ENCODE measurements around the gene BATF3. TPM values are rescaled to one million over a fixed set of nuclear protein-coding genes. Genes with fewer than 3 reads are reported as not detected.
"Not testable (repeated sequence)": the region's sequence is repeated elsewhere in the genome, so short reads cannot be mapped to it uniquely, and the experiment has no call there.

Gene BATF3
- total RNA-seq: 0.44 and 2.0 TPM in 2 replicates

GRCh38 chr1:212699625-212700222, at the start of gene BATF3:
BATF3 (minus strand) TSS chr1:212699840; CDS start chr1:212699762, 78 bp downstream.
- DNase-seq (ENCODE audit: low read depth in 2 of 2): peak; percentile 12 to 23

GRCh38 chr1:212746546-212746945, 46.9 kb upstream of the BATF3 start:
- DNase-seq (ENCODE audit: low read depth in 2 of 2): no peak

- no peak for DNase-seq (ENCODE audit: low read depth in 2 of 2)
These were observed 45.7 kb upstream of the BATF3 start for GRCh38 chr1:212745303-212745702.

GRCh38 chr1:212743901-212744475, 44.3 kb upstream of the BATF3 start:
- DNase-seq (ENCODE audit: low read depth in 2 of 2): no peak

GRCh38 chr1:212738330-212738729, 38.7 kb upstream of the BATF3 start:
- peak in 1 of 2 donors; percentile 31 for DNase-seq (ENCODE audit: low read depth in 2 of 2)

- no peak for DNase-seq (ENCODE audit: low read depth in 2 of 2)
These were observed 37.9 kb upstream of the BATF3 start for GRCh38 chr1:212737559-212737958.

GRCh38 chr1:212733109-212733508, 33.5 kb upstream of the BATF3 start:
- no peak for DNase-seq (ENCODE audit: low read depth in 2 of 2)

- DNase-seq (ENCODE audit: low read depth in 2 of 2): no peak
These were observed 32.0 kb upstream of the BATF3 start for GRCh38 chr1:212731630-212732029.

- DNase-seq (ENCODE audit: low read depth in 2 of 2): no peak
These were observed 29.0 kb upstream of the BATF3 start for GRCh38 chr1:212728606-212729005.

- DNase-seq (ENCODE audit: low read depth in 2 of 2): no peak
These were observed 27.9 kb upstream of the BATF3 start for GRCh38 chr1:212727386-212728181.

- DNase-seq (ENCODE audit: low read depth in 2 of 2): not testable (repeated sequence)
These were observed 25.0 kb upstream of the BATF3 start for GRCh38 chr1:212724679-212725078.

- peak in 1 of 2 donors; percentile 13 for DNase-seq (ENCODE audit: low read depth in 2 of 2)
These were observed 22.8 kb upstream of the BATF3 start for GRCh38 chr1:212722270-212722957.

- DNase-seq (ENCODE audit: low read depth in 2 of 2): peak; percentile 16 to 25
These were observed 22.0 kb upstream of the BATF3 start for GRCh38 chr1:212721388-212722247.

GRCh38 chr1:212719633-212720032, 20.0 kb upstream of the BATF3 start:
- DNase-seq (ENCODE audit: low read depth in 2 of 2): no peak

GRCh38 chr1:212718499-212718898, 18.9 kb upstream of the BATF3 start:
- peak; percentile 16 to 19 for DNase-seq (ENCODE audit: low read depth in 2 of 2)

- DNase-seq (ENCODE audit: low read depth in 2 of 2): no peak
These were observed 16.5 kb upstream of the BATF3 start for GRCh38 chr1:212716161-212716560.

- DNase-seq (ENCODE audit: low read depth in 2 of 2): no peak
These were observed 14.0 kb upstream of the BATF3 start for GRCh38 chr1:212713465-212714136.

- DNase-seq (ENCODE audit: low read depth in 2 of 2): peak in 1 of 2 donors; percentile 57
These were observed 13.0 kb upstream of the BATF3 start for GRCh38 chr1:212712451-212713303.

- not testable (repeated sequence) for DNase-seq (ENCODE audit: low read depth in 2 of 2)
These were observed 12.3 kb upstream of the BATF3 start for GRCh38 chr1:212711974-212712373.

- DNase-seq (ENCODE audit: low read depth in 2 of 2): no peak
These were observed 10.9 kb upstream of the BATF3 start for GRCh38 chr1:212710566-212710965.
